Epithelial cell of proximal tubule (primary cell): Measurements from ENCODE around the gene KCNJ5. TPM values are rescaled to one million over a fixed set of nuclear protein-coding genes. Genes with fewer than 3 reads are reported as not detected.
A peak's percentile ranks its signal among the peaks of the same experiment; 100 is the strongest.

ENCODE experiments used
- DNase-seq: peaks from one replicate; pipeline ENCODE4 v3.0.0-alpha.2; 2011; ENCODE audit warnings: low read depth
- H3K4me3 ChIP-seq: 2 replicates; pipeline ENCODE4 v1.5.1; 2011; ENCODE audit warnings: low read depth, mild to moderate bottlenecking, low read length
- CTCF ChIP-seq: conservative IDR thresholded peaks from 2 replicates; pipeline ENCODE4 v1.5.1; 2012; ENCODE audit warnings: low read depth, mild to moderate bottlenecking, low read length
- total RNA-seq: library from RNA; depleted of rRNA; stranded (reverse); fragments of >200 nt; gene quantifications from 2 replicates; pipeline ENCODE4 v1.2.3, GENCODE V29; 2015

Gene KCNJ5
- total RNA-seq, 1 donor from 2014 or later, result 0.23 TPM

- H3K4me3 ChIP-seq, result no peak overlapping the region
- TF ChIP-seq CTCF, result no peak
- DNase-seq, result peak; percentile 76
Measured at GRCh38 chr11:128852327-128853023, 38.7 kb upstream of the KCNJ5 start.

- DNase-seq, result no peak
- TF ChIP-seq CTCF, result no peak
- H3K4me3 ChIP-seq, result no peak overlapping the region
Measured at GRCh38 chr11:128853559-128853958, 37.6 kb upstream of the KCNJ5 start.

- no peak overlapping the region for H3K4me3 ChIP-seq
- no peak for TF ChIP-seq CTCF
- DNase-seq, result no peak
Measured at GRCh38 chr11:128854841-128855240, 36.3 kb upstream of the KCNJ5 start.

GRCh38 chr11:128856241-128856640, 34.9 kb upstream of the KCNJ5 start:
- no peak overlapping the region for H3K4me3 ChIP-seq
- no peak for DNase-seq
- no peak for TF ChIP-seq CTCF

GRCh38 chr11:128857341-128857740, 33.8 kb upstream of the KCNJ5 start:
- no peak for TF ChIP-seq CTCF
- no peak overlapping the region for H3K4me3 ChIP-seq
- DNase-seq, result no peak

GRCh38 chr11:128859563-128860441, 31.4 kb upstream of the KCNJ5 start:
- no peak for DNase-seq
- H3K4me3 ChIP-seq, result no peak overlapping the region
- TF ChIP-seq CTCF, result peak; percentile 95
